GM23248 (cell line): ENCODE results near the gene HINT1.

ENCODE experiments used
- EZH2 ChIP-seq: fragments of 200-600 bp; sonication (generic); IDR thresholded peaks from 2 replicates; pipeline ENCODE4 v1.6.1; 2018; ENCODE audit warnings: antibody characterized with exemption, mild to moderate bottlenecking; ENCODE audit not compliant: insufficient read depth, poor library complexity, severe bottlenecking
- EZH2phosphoT487 ChIP-seq: fragments of 200-600 bp; sonication (generic); IDR thresholded peaks from 2 replicates; pipeline ENCODE4 v1.6.1; 2018; ENCODE audit warnings: antibody characterized with exemption, moderate library complexity, mild to moderate bottlenecking, low read depth; ENCODE audit not compliant: insufficient read depth

GRCh38 chr5:131169810-131170539 lies 4.9 kb upstream of the HINT1 start:
- TF ChIP-seq EZH2: no peak
- no peak for TF ChIP-seq EZH2phosphoT487
